NCI-H510A (cell line): ENCODE measurements around the gene DDX18.
A peak's percentile ranks its signal among the peaks of the same experiment; 100 is the strongest.
"Not testable (repeated sequence)": the region's sequence is repeated elsewhere in the genome, so short reads cannot be mapped to it uniquely, and the experiment has no call there.

Source experiments
- DNase-seq: peaks from one replicate; lab custom pipeline; 2025; lab: John Stamatoyannopoulos, UW

The DDX18 gene

GRCh38 chr2:117814417-117815264, at the start of gene DDX18:
Gene DDX18 (plus strand): TSS chr2:117814691. CDS start chr2:117814778, 87 bp downstream.
- peak; percentile 97 for DNase-seq

- no peak for DNase-seq
Measured at GRCh38 chr2:117770730-117771129, 43.8 kb upstream of the DDX18 start.

GRCh38 chr2:117771969-117772630, 42.4 kb upstream of the DDX18 start:
- no peak for DNase-seq

GRCh38 chr2:117774716-117775115, 39.8 kb upstream of the DDX18 start:
- DNase-seq: no peak

GRCh38 chr2:117775703-117776219, 38.7 kb upstream of the DDX18 start:
- DNase-seq: no peak

GRCh38 chr2:117776888-117777287, 37.6 kb upstream of the DDX18 start:
- no peak for DNase-seq

GRCh38 chr2:117785740-117786139, 28.8 kb upstream of the DDX18 start:
- no peak for DNase-seq

- DNase-seq: no peak
Measured at GRCh38 chr2:117786520-117786919, 28.0 kb upstream of the DDX18 start.

- no peak for DNase-seq
Measured at GRCh38 chr2:117789505-117789904, 25.0 kb upstream of the DDX18 start.

- no peak for DNase-seq
Measured at GRCh38 chr2:117794668-117795067, 19.8 kb upstream of the DDX18 start.

GRCh38 chr2:117801826-117802225, 12.7 kb upstream of the DDX18 start:
- DNase-seq: no peak

- DNase-seq: not testable (repeated sequence)
Measured at GRCh38 chr2:117803644-117804325, 10.7 kb upstream of the DDX18 start.

GRCh38 chr2:117812443-117812842, 2.0 kb upstream of the DDX18 start:
- no peak for DNase-seq

- DNase-seq: no peak
Measured at GRCh38 chr2:117815946-117816345, 1.5 kb downstream of the DDX18 start.

- no peak for DNase-seq
Measured at GRCh38 chr2:117818921-117819320, 4.4 kb downstream of the DDX18 start.

GRCh38 chr2:117820444-117820843, 6.0 kb downstream of the DDX18 start:
- no peak for DNase-seq

- DNase-seq: no peak
Measured at GRCh38 chr2:117825437-117825836, 10.9 kb downstream of the DDX18 start.

GRCh38 chr2:117827464-117827863, 13.0 kb downstream of the DDX18 start:
- not testable (repeated sequence) for DNase-seq

- DNase-seq: no peak
Measured at GRCh38 chr2:117828870-117829269, 14.4 kb downstream of the DDX18 start.

GRCh38 chr2:117832332-117832731, 17.8 kb downstream of the DDX18 start:
- no peak for DNase-seq

- no peak for DNase-seq
Measured at GRCh38 chr2:117832905-117833613, 18.6 kb downstream of the DDX18 start.

- no peak for DNase-seq
Measured at GRCh38 chr2:117833911-117834310, 19.4 kb downstream of the DDX18 start.
